Measurements from ENCODE around the gene CHCHD3.

CHCHD3 gene

GRCh38 chr7:132857031-132857430 lies 224.9 kb downstream of the CHCHD3 start:
- no peak for DNase-seq

GRCh38 chr7:132856416-132856815 lies 225.5 kb downstream of the CHCHD3 start:
- DNase-seq: no peak

- DNase-seq: no peak
Measured at GRCh38 chr7:132855901-132856300, 226.0 kb downstream of the CHCHD3 start.

GRCh38 chr7:132854238-132854637 lies 227.7 kb downstream of the CHCHD3 start:
- no peak for DNase-seq

GRCh38 chr7:132847376-132847775 lies 234.5 kb downstream of the CHCHD3 start:
- no peak for DNase-seq

- DNase-seq: no peak
Measured at GRCh38 chr7:132846086-132846485, 235.8 kb downstream of the CHCHD3 start.

GRCh38 chr7:132842478-132842877 lies 239.4 kb downstream of the CHCHD3 start:
- DNase-seq: no peak

GRCh38 chr7:132840199-132840598 lies 241.7 kb downstream of the CHCHD3 start:
- peak in 1 of 3 experiments; percentile 19 for DNase-seq

GRCh38 chr7:132838313-132838712 lies 243.6 kb downstream of the CHCHD3 start:
- no peak for DNase-seq

GRCh38 chr7:132837529-132837928 lies 244.4 kb downstream of the CHCHD3 start:
- DNase-seq: no peak

- no peak for DNase-seq
Measured at GRCh38 chr7:132836746-132837145, 245.1 kb downstream of the CHCHD3 start.

- no peak for DNase-seq
Measured at GRCh38 chr7:132830941-132831340, 250.9 kb downstream of the CHCHD3 start.

- DNase-seq: no peak
Measured at GRCh38 chr7:132828502-132828901, 253.4 kb downstream of the CHCHD3 start.

- DNase-seq: peak in 2 of 3 experiments; percentile 24 to 58
Measured at GRCh38 chr7:132825932-132826835, 255.7 kb downstream of the CHCHD3 start.

- no peak for DNase-seq
Measured at GRCh38 chr7:132825222-132825621, 256.7 kb downstream of the CHCHD3 start.

- no peak for DNase-seq
Measured at GRCh38 chr7:132819648-132820047, 262.2 kb downstream of the CHCHD3 start.

GRCh38 chr7:132817949-132818348 lies 263.9 kb downstream of the CHCHD3 start:
- no peak for DNase-seq

- DNase-seq: no peak
Measured at GRCh38 chr7:132815696-132816311, 266.1 kb downstream of the CHCHD3 start.

GRCh38 chr7:132815130-132815529 lies 266.8 kb downstream of the CHCHD3 start:
- no peak for DNase-seq

GRCh38 chr7:132810561-132810960 lies 271.3 kb downstream of the CHCHD3 start:
- no peak for DNase-seq

- no peak for DNase-seq
Measured at GRCh38 chr7:132806834-132807233, 275.1 kb downstream of the CHCHD3 start.

GRCh38 chr7:132805766-132806165 lies 276.1 kb downstream of the CHCHD3 start:
- no peak for DNase-seq

- DNase-seq: no peak
Measured at GRCh38 chr7:132804849-132805485, 276.9 kb downstream of the CHCHD3 start.

GRCh38 chr7:132800522-132800921 lies 281.4 kb downstream of the CHCHD3 start:
- DNase-seq: no peak

All from NCI-H1417 (cell line).